ENCODE data around the gene GPRC5A. TPM values are rescaled to one million over a fixed set of nuclear protein-coding genes. Genes with fewer than 3 reads are reported as not detected.
A peak's percentile ranks its signal among the peaks of the same experiment; 100 is the strongest.

GPRC5A gene
- polyA plus RNA-seq, 3 donors = 1.4 to 49.4 (median 12.1) TPM

DNA sequence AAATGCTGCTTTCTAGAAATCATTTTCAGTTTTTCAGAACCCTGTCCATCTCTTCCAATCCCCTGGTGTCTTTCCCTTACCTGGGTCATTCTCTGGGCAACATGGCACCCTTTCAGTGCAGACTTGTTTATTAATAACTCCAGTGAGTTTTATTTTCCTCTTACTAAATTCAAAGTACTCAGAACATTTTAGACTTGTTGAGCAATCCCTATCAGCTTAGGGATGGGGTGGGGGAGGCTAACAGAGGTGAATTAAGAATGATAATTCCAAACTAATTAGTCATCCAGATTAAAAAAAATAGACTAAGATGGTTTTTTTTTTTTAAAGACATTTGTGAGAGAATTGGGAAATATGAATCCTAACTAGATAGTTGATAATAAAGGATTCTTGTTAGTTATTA is 10.7 kb downstream of the GPRC5A start:
- peak overlapping the region; percentile 41 for H3K27ac ChIP-seq (ENCODE audit: low read depth, low read length)

DNA sequence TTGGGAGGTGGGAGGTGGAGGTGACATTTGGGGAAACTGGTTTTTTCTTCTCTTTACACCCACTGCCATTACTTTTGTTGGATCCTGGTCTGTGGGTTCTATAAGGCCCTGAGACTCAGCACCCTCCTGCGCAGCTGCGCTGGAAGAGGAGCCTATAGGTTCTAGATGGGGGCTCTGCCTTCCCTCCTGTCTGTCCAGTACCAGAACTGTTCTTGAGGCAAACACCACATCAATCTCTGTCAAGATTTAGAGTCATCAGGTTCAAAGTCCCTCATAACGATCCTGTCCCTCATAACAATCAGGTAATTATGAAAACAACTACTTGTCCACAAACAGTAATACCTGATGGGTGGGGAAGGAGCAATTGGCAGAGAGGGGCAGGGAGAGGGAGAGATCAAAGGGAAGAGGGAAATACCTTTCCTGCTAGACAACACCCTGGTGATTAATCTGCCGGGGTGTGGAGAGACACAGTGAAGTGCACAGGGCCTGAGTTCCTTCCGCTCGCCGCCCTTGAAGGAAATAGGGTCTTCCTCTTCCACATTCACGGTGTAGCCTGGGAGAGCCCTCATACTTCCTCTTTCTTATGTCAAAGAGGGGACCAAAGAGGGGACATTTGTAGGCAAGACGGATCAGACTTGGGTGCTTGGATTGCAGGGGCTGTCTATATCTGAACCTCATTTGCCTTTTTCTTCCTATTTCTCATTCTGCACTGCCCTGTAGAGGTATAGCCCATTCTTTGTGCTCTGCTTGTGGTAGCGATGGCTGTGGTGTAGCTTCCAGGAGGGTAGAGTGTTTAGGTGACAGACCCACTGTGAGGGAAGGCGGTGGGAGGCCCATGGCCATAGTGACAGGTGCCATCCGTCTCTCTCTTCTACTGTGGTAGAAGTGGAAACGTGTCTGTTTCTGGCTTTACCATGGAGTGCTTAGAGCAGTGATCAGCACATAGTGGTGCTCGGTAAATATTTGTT is 12.6 kb downstream of the GPRC5A start:
- no peak overlapping the region for H3K27ac ChIP-seq (ENCODE audit: low read depth, low read length)
- 69 to 73% (median 72%) methylated on average over 14 of the region's 14 CpGs for WGBS, 3 donors

DNA sequence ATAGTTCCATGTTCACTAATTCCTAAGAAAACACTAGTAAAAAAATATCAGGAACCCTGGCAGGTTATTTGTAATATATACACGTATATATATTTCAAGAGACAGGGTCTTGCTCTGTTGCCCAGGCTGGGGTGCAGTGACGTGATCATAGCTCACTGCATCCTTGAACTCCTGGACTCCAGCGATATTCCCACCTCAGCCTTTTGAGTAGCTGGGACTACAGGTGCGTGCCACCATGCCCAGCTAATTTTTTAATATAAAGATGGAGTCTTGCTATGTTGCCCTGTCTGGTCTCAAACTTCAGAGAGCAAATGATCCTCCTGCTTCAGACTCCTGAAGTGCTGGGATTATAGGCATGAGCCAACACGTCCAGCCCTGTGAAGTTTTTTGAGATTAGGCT is 16.2 kb downstream of the GPRC5A start:
- 83 to 98% (median 94%) methylated on average over 5 of the region's 5 CpGs for WGBS, 3 donors
- no peak overlapping the region for H3K27ac ChIP-seq (ENCODE audit: low read depth, low read length)

DNA sequence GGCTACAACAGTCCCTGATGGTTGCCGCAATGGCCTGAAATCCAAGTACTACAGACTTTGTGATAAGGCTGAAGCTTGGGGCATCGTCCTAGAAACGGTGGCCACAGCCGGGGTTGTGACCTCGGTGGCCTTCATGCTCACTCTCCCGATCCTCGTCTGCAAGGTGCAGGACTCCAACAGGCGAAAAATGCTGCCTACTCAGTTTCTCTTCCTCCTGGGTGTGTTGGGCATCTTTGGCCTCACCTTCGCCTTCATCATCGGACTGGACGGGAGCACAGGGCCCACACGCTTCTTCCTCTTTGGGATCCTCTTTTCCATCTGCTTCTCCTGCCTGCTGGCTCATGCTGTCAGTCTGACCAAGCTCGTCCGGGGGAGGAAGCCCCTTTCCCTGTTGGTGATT is 16.9 kb downstream of the GPRC5A start:
- H3K27ac ChIP-seq (ENCODE audit: low read depth, low read length) = no peak overlapping the region
- 85 to 91% (median 85%) methylated on average over 14 of the region's 14 CpGs for WGBS, 3 donors

DNA sequence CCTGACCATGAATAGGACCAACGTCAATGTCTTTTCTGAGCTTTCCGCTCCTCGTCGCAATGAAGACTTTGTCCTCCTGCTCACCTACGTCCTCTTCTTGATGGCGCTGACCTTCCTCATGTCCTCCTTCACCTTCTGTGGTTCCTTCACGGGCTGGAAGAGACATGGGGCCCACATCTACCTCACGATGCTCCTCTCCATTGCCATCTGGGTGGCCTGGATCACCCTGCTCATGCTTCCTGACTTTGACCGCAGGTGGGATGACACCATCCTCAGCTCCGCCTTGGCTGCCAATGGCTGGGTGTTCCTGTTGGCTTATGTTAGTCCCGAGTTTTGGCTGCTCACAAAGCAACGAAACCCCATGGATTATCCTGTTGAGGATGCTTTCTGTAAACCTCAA is 17.3 kb downstream of the GPRC5A start:
- 88 to 96% (median 96%) methylated on average over 12 of the region's 12 CpGs for WGBS, 3 donors
- H3K27ac ChIP-seq (ENCODE audit: low read depth, low read length) = no peak overlapping the region

DNA sequence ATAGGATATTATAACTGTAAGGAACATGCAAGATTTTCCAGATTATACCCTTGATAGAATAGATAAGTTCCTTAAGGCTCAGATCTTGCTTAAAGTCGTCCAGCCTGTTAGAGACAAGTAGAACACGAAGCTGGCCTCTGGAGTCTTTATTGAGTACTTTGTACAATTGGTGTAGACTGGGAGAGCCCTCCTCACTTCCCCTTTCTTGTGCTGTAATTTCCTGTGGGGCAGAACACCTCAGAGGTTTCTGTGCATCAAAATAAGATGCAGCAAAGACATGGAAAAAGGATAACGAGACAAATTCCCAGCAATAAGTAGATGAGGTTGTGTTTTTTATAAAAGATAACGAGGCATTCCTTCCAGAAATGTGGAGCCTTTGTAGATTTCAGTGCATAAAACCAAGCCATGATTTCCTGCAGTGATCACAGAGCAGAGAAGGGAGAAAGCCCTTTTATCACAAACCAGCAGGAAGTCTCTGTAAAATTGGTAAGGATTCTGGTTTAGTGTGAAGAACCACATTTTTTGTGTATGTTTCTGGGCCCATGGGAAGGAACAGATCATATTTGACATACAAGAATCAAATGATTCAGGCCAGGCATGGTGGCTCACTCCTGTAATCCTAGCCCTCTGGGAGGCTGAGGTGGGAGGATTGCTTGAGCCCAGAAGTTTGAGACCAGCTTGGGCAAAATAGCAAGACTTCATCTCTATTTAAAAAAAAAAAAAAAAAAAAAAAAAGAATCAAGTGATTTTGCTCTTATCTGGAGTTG is 18.0 kb downstream of the GPRC5A start:
- WGBS, 3 donors = 39 to 70% (median 46%) methylated on average over 4 of the region's 4 CpGs

DNA sequence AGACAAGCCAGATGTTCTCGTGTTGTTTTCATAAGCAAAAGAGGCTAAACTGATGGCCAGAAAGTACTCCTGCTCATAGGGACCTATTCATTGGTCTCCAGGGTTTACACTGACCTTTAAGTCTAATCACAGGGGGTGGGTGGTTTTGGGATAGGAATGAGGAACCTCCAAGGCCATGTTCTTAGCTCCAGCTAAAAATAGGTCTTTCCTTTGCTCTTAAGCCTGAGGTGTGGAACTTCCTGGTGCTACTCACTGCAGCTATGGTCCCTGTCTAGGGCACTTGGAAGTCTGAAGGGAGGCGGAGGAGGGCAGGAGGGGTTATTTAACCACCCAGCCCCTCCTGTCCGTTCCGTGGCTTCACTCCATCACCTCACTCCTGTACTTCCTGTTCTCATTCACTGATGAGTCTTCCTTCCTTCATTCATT is 18.6 kb downstream of the GPRC5A start:
- no peak overlapping the region for H3K27ac ChIP-seq (ENCODE audit: low read depth, low read length)
- WGBS, 3 donors = 33 to 50% (median 35%) methylated on average over 4 of the region's 4 CpGs

More for the DNA sequence above, 18.0 kb downstream of the GPRC5A start:
- no peak overlapping the region for H3K27ac ChIP-seq (ENCODE audit: low read depth, low read length)

DNA sequence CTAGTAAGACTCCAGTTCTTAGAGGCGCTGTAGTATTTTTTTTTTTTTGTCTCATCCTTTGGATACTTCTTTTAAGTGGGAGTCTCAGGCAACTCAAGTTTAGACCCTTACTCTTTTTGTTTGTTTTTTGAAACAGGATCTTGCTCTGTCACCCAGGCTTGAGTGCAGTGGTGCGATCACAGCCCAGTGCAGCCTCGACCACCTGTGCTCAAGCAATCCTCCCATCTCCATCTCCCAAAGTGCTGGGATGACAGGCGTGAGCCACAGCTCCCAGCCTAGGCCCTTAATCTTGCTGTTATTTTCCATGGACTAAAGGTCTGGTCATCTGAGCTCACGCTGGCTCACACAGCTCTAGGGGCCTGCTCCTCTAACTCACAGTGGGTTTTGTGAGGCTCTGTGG is 21.3 kb downstream of the GPRC5A start:
- no peak overlapping the region for H3K27ac ChIP-seq (ENCODE audit: low read depth, low read length)
- 86 to 92% (median 91%) methylated on average over 5 of the region's 5 CpGs for WGBS, 3 donors

DNA sequence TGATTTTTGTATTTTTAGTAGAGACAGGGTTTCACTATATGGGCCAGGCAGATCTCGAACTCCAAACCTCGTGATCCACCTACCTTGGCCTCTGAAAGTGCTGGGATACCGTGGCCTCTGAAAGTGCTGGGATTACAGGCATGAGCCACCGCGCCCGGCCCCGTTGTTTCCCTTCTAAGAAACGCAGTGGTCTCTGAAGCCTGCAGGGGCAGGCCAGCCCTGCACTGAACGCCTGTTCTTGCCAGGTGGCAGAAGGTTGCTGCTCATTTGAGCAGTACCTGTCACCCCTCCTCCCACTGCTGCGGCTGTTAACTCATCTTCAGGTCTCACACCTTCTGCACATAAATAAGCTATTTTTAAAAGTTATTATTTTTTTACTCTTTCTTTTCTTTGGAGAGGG is 24.3 kb downstream of the GPRC5A start:
- WGBS, 3 donors = 77 to 85% (median 84%) methylated on average over 9 to 10 of the region's 10 CpGs
- no peak overlapping the region for H3K27ac ChIP-seq (ENCODE audit: low read depth, low read length)

DNA sequence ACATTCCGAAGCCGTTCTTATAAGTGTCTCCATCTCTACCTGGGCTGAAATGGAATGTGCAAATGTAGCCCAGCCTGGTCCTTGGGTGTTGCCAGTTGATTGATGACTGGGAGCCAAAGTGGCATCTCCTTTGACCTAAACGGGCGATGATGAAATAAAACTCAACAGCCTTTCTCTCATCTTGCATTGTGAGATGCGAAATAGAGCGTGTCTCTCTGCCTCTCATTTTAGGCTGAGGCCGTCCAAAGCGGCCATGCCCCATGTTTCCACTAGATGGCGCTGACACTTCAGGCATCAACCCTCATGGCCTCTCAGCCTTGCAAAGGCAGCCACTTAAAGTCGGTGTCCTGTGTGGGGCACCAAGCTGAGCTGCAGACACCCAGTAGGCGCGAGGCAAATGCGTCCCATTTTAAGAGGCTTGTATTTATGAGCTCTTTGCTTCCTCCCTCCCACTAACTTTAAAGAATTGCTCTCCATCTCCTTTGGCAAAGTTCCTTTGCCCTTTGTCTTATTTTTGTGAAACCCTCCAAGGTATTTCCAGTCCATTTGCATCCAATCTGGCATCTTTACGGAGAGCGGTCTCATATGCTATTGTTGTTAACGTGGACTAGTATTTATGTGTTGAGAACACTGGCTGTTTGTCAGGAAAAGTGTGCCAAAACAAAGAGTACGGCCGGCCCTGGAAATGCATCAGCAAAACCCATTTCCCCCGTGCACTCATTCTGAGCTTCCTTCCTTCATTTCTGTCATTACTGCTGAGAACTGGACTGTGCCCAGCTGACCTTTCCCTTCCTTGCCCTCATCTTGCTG is 25.0 kb downstream of the GPRC5A start:
- 15 to 28% (median 16%) methylated on average over 19 of the region's 19 CpGs for WGBS, 3 donors
- no peak overlapping the region for H3K27ac ChIP-seq (ENCODE audit: low read depth, low read length)

DNA sequence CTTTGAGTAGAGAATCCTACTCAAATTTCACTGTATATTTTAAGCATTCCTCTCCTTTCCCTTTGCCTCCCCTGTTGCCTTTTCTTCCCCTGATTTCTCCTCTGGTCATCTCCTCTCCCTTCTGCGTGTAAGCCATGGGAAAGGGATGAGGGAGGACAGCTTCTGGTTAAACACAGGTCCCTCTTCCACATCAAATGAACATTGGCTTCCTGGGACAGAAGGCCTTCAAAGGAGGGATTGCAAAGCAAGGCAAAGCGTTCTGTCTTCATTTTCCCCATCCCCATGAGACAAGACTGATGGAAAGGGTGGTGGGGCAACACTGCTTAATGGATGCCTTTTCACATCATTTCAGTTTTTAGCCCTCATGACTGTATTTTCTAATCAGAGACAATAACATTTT is 26.2 kb downstream of the GPRC5A start:
- H3K27ac ChIP-seq (ENCODE audit: low read depth, low read length) = no peak overlapping the region
- 85 to 96% (median 92%) methylated on average over 2 of the region's 2 CpGs for WGBS, 3 donors

DNA sequence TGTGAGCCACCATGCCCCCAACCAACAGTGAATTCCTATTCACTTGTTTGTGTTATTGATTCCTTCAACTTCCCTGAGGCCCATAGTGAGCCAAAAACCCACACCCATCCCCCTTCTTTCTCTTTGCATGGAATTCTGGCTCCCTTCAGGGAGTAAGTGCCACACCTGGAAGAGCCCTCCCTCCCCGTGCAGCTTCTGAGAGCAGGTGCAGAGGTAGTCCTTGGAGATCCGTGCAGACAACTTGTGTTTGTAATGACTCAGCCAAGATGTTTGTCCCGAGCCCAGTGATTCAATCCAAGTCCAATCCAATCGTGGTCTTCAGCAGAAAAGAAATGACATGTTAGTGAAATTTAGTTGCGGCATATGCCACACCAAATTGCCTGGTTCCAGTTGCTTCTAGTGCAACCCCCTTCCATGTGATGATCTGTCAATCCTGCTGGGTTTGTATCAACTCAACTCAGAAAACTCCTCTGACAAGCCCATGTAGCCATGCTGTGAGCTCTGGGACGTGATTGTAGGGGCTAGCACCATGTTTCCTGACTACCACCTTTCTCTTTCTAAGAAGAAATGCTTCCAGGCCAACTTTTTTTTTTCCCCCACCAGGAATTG is 27.5 kb downstream of the GPRC5A start:
- 58 to 83% (median 71%) methylated on average over 6 of the region's 6 CpGs for WGBS, 3 donors
- H3K27ac ChIP-seq (ENCODE audit: low read depth, low read length) = no peak overlapping the region

DNA sequence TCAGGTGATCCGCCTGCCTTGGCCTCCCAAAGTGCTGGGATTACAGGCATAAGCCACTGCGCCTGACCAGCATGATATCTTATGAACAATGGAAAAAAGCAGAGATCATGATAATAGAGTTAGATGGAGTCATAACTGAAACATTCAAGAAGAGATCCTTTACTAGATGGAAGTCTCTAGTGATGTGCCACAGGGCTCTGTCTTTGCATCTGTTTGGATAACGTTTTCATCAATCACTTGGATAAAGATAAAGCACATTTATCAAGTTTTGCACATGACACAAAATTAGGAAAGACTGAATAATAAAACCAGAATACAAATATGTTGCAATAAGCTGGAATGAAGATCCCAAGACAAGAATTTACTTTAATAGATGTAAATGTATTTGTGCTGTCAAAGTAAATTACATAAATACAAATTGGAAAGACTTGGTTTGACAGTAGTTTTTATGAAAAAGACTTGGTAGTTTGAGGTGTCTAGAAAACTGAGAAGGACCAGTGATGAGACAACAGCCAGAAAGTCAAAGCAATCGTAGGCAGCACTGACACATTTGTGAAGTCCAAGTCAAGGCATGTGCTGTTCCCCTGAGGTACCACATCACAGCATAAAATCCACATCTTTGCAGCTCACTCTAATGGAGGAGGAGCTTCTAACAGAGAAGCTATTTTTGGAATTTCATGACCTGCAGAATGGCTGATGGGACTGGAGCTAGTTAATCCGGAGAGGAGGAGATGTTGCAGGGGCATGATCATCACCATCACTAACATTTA is 28.5 kb downstream of the GPRC5A start:
- H3K27ac ChIP-seq (ENCODE audit: low read depth, low read length) = no peak overlapping the region
- 68 to 80% (median 74%) methylated on average over 5 of the region's 5 CpGs for WGBS, 3 donors

DNA sequence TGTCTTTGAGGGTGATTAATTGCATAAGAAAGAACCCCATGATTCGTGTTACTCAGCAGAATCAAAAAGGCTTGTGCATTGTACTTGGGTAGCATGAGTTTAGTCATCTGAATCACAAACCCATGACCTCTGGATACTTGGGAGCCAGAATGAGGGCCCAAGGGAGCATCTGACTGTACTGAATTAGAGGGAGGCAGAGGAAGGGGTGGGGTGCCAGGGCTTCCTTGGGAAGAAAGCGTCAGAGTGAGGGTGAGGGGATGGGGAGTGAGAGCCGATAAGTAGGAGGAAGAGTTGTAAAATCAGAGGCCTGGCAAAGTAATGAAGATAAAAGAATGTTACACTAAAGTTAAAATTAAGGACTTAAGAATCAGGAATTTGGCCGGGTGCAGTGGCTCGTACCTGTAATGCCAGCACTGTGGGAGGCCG is 30.8 kb downstream of the GPRC5A start:
- no peak overlapping the region for H3K27ac ChIP-seq (ENCODE audit: low read depth, low read length)
- 40 to 71% (median 45%) methylated on average over 6 of the region's 6 CpGs for WGBS, 3 donors

DNA sequence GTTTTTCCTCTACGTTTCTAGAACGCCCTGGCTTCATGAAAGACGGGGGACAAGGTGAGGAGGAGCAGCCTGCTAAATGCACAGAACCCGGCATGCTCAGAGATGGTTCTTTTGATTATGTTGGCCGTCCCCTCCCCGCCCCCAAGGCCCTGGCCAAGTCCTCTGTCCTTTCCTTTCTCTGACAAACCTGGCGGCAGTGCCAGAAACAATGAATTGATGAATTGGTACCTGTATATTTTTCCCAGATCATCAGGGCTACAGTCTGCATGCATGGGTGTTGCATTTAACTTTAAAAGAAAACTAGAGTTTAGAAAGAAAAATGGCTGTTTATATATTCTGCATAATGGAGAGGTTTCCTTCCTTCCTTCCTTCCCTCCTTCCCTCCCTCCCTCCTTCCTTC is 31.6 kb downstream of the GPRC5A start:
- H3K27ac ChIP-seq (ENCODE audit: low read depth, low read length) = no peak overlapping the region
- WGBS, 3 donors = 66 to 91% (median 91%) methylated on average over 7 of the region's 7 CpGs

DNA sequence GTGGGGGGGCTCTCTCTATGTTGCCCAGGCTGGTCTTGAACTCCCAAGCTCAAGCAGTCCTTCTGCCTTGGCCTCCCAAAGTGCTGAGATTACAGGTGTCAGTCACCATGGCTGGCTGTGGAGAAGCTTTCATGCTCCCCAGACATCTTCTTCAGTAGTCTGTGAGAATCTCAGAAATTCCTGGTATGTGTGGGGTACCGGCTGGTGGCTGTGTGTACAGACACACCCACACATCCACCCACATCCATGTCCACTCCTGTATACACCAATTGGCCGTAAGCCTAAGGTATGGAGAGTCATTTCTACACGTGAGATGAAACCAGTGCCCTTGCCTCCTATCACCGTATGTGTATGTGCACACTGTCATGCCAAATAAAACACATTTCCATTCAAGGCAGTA is 32.8 kb downstream of the GPRC5A start:
- WGBS, 3 donors = 78 to 92% (median 90%) methylated on average over 4 of the region's 4 CpGs
- no peak overlapping the region for H3K27ac ChIP-seq (ENCODE audit: low read depth, low read length)

DNA sequence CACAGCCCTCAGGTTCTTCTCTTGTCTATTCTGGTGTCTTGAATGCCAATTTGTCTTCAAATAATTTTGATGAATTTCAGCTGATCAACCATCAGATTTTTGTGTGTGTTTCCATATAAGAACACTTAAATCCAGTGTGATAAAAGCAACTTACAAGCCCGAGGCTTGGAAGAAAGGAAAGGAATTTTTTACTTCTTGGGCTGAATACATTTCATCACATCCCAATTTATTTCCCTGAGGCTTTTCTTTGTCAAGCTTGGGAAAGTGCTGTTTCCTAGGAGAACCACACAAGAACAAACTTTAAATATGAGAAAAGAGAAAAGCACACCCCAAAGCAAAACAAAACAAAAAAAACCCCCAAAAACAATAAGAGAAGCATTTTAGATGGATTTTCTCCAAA is 34.0 kb downstream of the GPRC5A start:
- WGBS, 3 donors = 32 to 57% (median 41%) methylated on average over 1 of the region's 1 CpG
- no peak overlapping the region for H3K27ac ChIP-seq (ENCODE audit: low read depth, low read length)
